ENCODE results near the gene GPX1.

The GPX1 gene

DNA sequence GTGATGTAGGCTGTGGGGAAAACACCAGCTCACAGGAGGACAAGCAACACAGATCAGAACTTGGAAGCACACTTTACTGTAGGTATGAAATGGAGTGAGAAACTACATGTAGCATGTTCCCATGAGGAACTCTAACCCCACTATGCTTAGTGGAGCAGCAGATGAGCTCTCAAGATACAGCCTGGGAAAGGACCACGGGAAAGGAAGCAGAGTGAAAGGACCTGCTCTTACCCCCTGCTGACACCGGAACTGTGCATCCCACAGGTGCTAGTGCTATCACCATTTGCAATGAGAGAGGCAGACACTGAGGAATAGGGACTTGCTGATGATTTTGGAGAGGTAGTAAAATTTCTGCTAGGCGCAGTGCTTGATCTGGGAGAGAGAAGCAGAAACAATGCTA lies 46.9 kb downstream of the GPX1 start:
- no peak for DNase-seq

DNA sequence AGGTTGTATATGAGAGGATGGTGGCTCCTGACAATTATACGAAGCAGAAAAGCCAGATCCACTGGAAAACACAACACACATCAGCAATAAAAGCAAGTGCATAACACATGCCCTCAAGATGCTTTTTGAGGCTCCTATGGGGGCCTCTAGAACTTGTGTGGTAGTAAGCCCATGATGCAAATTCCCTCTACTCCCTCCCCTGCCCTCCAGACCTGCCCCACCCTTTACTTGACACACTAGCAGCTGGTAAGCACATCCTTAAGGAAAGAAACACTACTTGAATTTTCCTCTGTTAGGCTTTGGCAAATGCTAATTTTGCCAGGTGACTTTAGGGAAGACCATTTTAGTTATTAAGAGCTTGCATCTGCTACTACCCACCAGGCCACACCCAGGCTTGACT lies 47.5 kb downstream of the GPX1 start:
- no peak for DNase-seq

Data from DMS153 (cell line).